Caco-2 (cell line): ENCODE measurements around the gene CORO2B. TPM values are rescaled to one million over a fixed set of nuclear protein-coding genes. Genes with fewer than 3 reads are reported as not detected.

Source experiments
- BruUV-seq: library from RNA; stranded (reverse); fragments of 400-500 nt; replicated peaks from 2 replicates; lab custom pipeline; 2021; lab: Mats Ljungman, UMichigan
- CTCF ChIA-PET: fragments of 300-600 bp; sonication (Branson Sonifier 250); formaldehyde crosslinking; loops from one replicate; lab custom pipeline; 2022; ENCODE audit warnings: antibody characterized with exemption; lab: Charles Lee
- POLR2A ChIA-PET: fragments of 300-600 bp; sonication (Branson Sonifier 250); formaldehyde crosslinking; loops from one replicate; lab custom pipeline; 2022; ENCODE audit warnings: antibody characterized with exemption; lab: Charles Lee
- DNase-seq, 2 experiments: peaks; one replicate each; pipeline versions ENCODE4 v3.0.0 to v3.0.0-alpha.2; 2020 to 2022
- H3K27me3 ChIP-seq: replicated peaks from 2 replicates; pipeline ENCODE4 v1.6.0; 2011; ENCODE audit warnings: low read length; ENCODE audit not compliant: control insufficient read depth, insufficient read depth
- H3K36me3 ChIP-seq: 2 replicates; pipeline ENCODE4 v1.5.1; 2011; ENCODE audit warnings: low read length; ENCODE audit not compliant: control insufficient read depth, insufficient read depth
- H3K4me1 ChIP-seq: fragments of 250-450 bp; sonication (Bioruptor Pico); 2 replicates; pipeline ENCODE4 v1.5.1; 2020; ENCODE audit warnings: mild to moderate bottlenecking
- H3K4me3 ChIP-seq: 2 replicates; pipeline ENCODE4 v1.5.1; 2011; ENCODE audit warnings: low read depth, mild to moderate bottlenecking, control low read depth, low read length
- H3K9me3 ChIP-seq: fragments of 250-450 bp; sonication (Bioruptor Pico); 2 replicates; pipeline ENCODE4 v1.5.1; 2020; ENCODE audit warnings: mild to moderate bottlenecking, moderate library complexity
- H3K27ac Mint-ChIP-seq: one replicate; pipeline ENCODE4 v1.8.0; 2022; ENCODE audit warnings: mixed read lengths; ENCODE audit not compliant: unreplicated experiment
- H3K27me3 Mint-ChIP-seq: one replicate; pipeline ENCODE4 v1.8.0; 2022; ENCODE audit warnings: mixed read lengths; ENCODE audit not compliant: insufficient read depth, unreplicated experiment
- H3K36me3 Mint-ChIP-seq: one replicate; pipeline ENCODE4 v1.8.0; 2022; ENCODE audit warnings: mild to moderate bottlenecking, mixed read lengths; ENCODE audit not compliant: insufficient read depth, unreplicated experiment
- H3K4me1 Mint-ChIP-seq: one replicate; pipeline ENCODE4 v1.8.0; 2022; ENCODE audit warnings: low read depth, mixed read lengths; ENCODE audit not compliant: unreplicated experiment
- H3K4me3 Mint-ChIP-seq: one replicate; pipeline ENCODE4 v1.8.0; 2022; ENCODE audit warnings: mild to moderate bottlenecking, moderate library complexity, mixed read lengths; ENCODE audit not compliant: unreplicated experiment
- H3K9me3 Mint-ChIP-seq: one replicate; pipeline ENCODE4 v1.8.0; 2022; ENCODE audit warnings: mixed read lengths; ENCODE audit not compliant: unreplicated experiment
- intact Hi-C: fragments of 100-400 bp; cut with micrococcal nuclease; formaldehyde crosslinking; loops from one replicate; pipeline ENCODE4 v1.10.0; 2022; ENCODE audit not compliant: unreplicated experiment
- total RNA-seq: library from RNA; stranded (reverse); gene quantifications from 2 replicates; pipeline ENCODE4 v1.2.3, GENCODE V29; 2022
- TF ChIP-seq, protein P1 (sequence below), 2 experiments: fragments of 200-600 bp in 1 of 2; IDR thresholded peaks; 1 replicate in 1 of 2; 2 replicates in 1 of 2; pipeline versions ENCODE4 v1.5.1 to v1.8.0; 2011 to 2022; ENCODE audit warnings: antibody characterized with exemption in 1 of 2, control low read depth in 1 of 2, inconsistent platforms in 1 of 2, low read depth in 1 of 2, low read length in 1 of 2, mild to moderate bottlenecking in 1 of 2, moderate library complexity in 1 of 2; ENCODE audit not compliant: insufficient read depth in 1 of 2, severe bottlenecking in 1 of 2, unreplicated experiment in 1 of 2

Gene CORO2B
- total RNA-seq, 1 experiment from 2014 or later: 0.25 TPM

DNA sequence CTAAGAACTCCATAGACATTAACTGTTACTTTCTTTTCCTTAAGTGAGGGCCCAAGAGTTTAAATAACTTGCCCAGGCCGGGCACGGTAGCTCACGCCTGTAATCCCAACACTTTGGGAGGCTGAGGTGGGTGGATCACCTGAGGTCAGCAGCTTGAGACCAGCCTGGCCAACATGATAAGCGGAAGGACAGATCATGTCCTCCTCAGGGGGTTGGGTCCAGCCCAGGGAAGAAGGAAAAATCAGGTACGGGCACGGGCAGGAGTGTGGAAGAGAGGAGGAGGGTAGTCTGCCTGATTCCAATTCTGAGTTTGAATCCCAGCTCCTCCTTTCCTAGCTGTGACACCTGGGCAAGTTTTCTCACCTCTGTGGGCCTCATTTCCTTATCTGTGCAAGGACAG is 123.1 kb downstream of the CORO2B start:
- no peaks in the 10 kb centered on the region for H3K9me3 Mint-ChIP-seq
- Histone ChIP-seq H3K4me3 (no peak overlapping the region), H3K4me1 (no peaks in the 10 kb centered on the region), H3K36me3 (no peaks in the 10 kb centered on the region), H3K9me3 (no peaks in the 10 kb centered on the region), H3K27me3 (no peaks in the 10 kb centered on the region)
- no peak for DNase-seq
- H3K27ac Mint-ChIP-seq: no peak overlapping the region
- no peaks in the 10 kb centered on the region for H3K4me1 Mint-ChIP-seq
- ChIA-PET POLR2A (no interaction called here), CTCF (no interaction called here)
- H3K4me3 Mint-ChIP-seq: no peak overlapping the region
- peaks cover 8% of the 10 kb centered on the region for H3K27me3 Mint-ChIP-seq
- TF ChIP-seq, protein P1, sequence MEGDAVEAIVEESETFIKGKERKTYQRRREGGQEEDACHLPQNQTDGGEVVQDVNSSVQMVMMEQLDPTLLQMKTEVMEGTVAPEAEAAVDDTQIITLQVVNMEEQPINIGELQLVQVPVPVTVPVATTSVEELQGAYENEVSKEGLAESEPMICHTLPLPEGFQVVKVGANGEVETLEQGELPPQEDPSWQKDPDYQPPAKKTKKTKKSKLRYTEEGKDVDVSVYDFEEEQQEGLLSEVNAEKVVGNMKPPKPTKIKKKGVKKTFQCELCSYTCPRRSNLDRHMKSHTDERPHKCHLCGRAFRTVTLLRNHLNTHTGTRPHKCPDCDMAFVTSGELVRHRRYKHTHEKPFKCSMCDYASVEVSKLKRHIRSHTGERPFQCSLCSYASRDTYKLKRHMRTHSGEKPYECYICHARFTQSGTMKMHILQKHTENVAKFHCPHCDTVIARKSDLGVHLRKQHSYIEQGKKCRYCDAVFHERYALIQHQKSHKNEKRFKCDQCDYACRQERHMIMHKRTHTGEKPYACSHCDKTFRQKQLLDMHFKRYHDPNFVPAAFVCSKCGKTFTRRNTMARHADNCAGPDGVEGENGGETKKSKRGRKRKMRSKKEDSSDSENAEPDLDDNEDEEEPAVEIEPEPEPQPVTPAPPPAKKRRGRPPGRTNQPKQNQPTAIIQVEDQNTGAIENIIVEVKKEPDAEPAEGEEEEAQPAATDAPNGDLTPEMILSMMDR (IDR thresholded peaks at IDR 0.05; ENCODE audit: insufficient read depth in 1 of 2, low read depth in 1 of 2, low read length in 1 of 2, severe bottlenecking in 1 of 2, unreplicated experiment in 1 of 2): no peak
- intact Hi-C loops: no loop called here
- no TSS peak for BruUV-seq
- no peaks in the 10 kb centered on the region for H3K36me3 Mint-ChIP-seq

DNA sequence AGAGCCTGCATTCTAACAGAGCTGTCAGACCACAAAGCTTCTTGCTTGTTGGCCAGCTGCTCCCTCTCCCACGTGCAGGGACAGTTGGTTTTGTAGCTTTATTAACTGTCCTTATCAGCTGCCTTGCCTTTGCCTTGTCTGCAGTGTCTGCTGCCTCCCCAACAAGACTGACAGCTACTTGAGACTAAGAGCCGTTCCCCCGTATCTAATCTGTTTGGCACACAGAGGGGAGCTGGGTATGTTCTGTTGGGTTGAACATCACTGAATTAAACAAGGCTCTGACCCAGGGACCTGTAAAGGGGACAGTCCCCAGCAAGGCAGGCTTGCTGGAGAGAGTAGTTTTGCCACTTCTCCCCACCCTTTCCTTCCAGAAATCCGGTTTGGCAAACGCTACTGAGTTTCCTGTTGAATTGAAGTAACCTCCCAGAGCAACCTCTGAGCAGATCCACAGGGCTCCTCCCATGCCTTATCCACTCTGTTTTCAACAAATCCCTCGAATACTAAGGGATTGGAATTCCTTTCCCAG is 125.8 kb downstream of the CORO2B start:
- TF ChIP-seq, protein P1 (IDR thresholded peaks at IDR 0.05; ENCODE audit: insufficient read depth in 1 of 2, low read depth in 1 of 2, low read length in 1 of 2, severe bottlenecking in 1 of 2, unreplicated experiment in 1 of 2): no peak
- H3K4me1 Mint-ChIP-seq: no peaks in the 10 kb centered on the region
- no peak overlapping the region for H3K4me3 ChIP-seq
- H3K27me3 ChIP-seq: no peaks in the 10 kb centered on the region
- intact Hi-C loops: no loop called here
- no peaks in the 10 kb centered on the region for H3K4me1 ChIP-seq
- no peaks in the 10 kb centered on the region for H3K9me3 Mint-ChIP-seq
- no peak overlapping the region for H3K4me3 Mint-ChIP-seq
- peaks cover 2% of the 10 kb centered on the region for H3K27me3 Mint-ChIP-seq
- H3K27ac Mint-ChIP-seq: no peak overlapping the region
- H3K36me3 ChIP-seq: no peaks in the 10 kb centered on the region
- BruUV-seq: no TSS peak
- POLR2A ChIA-PET: no interaction called here
- H3K36me3 Mint-ChIP-seq: no peaks in the 10 kb centered on the region
- no peak for DNase-seq
- no peaks in the 10 kb centered on the region for H3K9me3 ChIP-seq
- CTCF ChIA-PET: no interaction called here

DNA sequence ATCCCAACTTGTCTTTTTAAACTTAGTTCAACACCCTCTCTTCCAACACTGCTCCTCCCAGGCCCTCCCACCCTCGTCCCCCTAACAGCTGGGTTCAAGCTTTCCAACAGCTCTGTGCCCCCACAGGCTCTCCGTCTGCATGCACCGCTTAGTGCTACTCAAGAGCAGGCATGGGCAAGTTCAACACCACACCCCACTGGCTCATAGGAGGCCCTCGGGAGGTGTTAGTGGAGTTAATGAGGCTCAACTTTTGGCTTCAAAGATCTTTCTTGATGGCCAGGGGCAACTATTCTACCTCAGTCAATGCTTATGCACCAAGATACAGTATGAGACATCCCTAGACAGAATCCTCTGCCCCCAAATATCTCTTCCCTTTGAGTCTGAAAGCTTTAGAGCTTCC is 127.5 kb downstream of the CORO2B start:
- ChIA-PET CTCF (no interaction called here), POLR2A (no interaction called here)

More for the DNA sequence above, 127.5 kb downstream of the CORO2B start:
- no peaks in the 10 kb centered on the region for H3K4me1 Mint-ChIP-seq
- Histone ChIP-seq H3K27me3 (no peaks in the 10 kb centered on the region), H3K4me3 (no peak overlapping the region), H3K9me3 (no peaks in the 10 kb centered on the region), H3K36me3 (no peaks in the 10 kb centered on the region), H3K4me1 (no peaks in the 10 kb centered on the region)
- BruUV-seq: no TSS peak
- TF ChIP-seq, protein P1 (IDR thresholded peaks at IDR 0.05; ENCODE audit: insufficient read depth in 1 of 2, low read depth in 1 of 2, low read length in 1 of 2, severe bottlenecking in 1 of 2, unreplicated experiment in 1 of 2): no peak
- DNase-seq: no peak
- no peaks in the 10 kb centered on the region for H3K9me3 Mint-ChIP-seq
- no peaks in the 10 kb centered on the region for H3K27me3 Mint-ChIP-seq
- H3K4me3 Mint-ChIP-seq: no peak overlapping the region
- H3K36me3 Mint-ChIP-seq: no peaks in the 10 kb centered on the region
- intact Hi-C loops: no loop called here
- no peak overlapping the region for H3K27ac Mint-ChIP-seq
